Neural cell (in vitro differentiated cells): ENCODE results near the gene WDR37.

Source experiments
- CTCF ChIP-seq: fragments of 450-650 bp; IDR thresholded peaks from 2 replicates; pipeline ENCODE4 v1.5.1; 2014; ENCODE audit warnings: antibody characterized with exemption, mild to moderate bottlenecking, moderate library complexity; ENCODE audit not compliant: poor library complexity, severe bottlenecking
- EP300 ChIP-seq: fragments of 450-650 bp; conservative IDR thresholded peaks from 2 replicates; pipeline ENCODE4 v1.6.1; 2014; ENCODE audit warnings: antibody characterized with exemption, mild to moderate bottlenecking, moderate library complexity; ENCODE audit not compliant: poor library complexity, severe bottlenecking
- EZH2 ChIP-seq: fragments of 200-600, 300-800 bp; shearing (Covaris generic), sonication (generic); IDR thresholded peaks from 2 replicates; pipeline ENCODE4 v1.6.1; 2014; ENCODE audit warnings: antibody characterized with exemption, low read length, borderline replicate concordance, mild to moderate bottlenecking; ENCODE audit not compliant: insufficient read depth, poor library complexity, severe bottlenecking
- MXI1 ChIP-seq: fragments of 450-650 bp; conservative IDR thresholded peaks from 2 replicates; pipeline ENCODE4 v1.6.1; 2014; ENCODE audit warnings: antibody characterized with exemption, mild to moderate bottlenecking; ENCODE audit not compliant: poor library complexity, severe bottlenecking
- POLR2AphosphoS5 ChIP-seq: IDR thresholded peaks from 2 replicates; pipeline ENCODE4 v1.6.1; 2012
- RAD21 ChIP-seq: fragments of 450-650 bp; conservative IDR thresholded peaks from 2 replicates; pipeline ENCODE4 v1.6.1; 2014; ENCODE audit warnings: antibody characterized with exemption, mild to moderate bottlenecking, moderate library complexity
- REST ChIP-seq: IDR thresholded peaks from 2 replicates; pipeline ENCODE4 v1.6.1; 2012; ENCODE audit warnings: borderline replicate concordance
- SMC3 ChIP-seq: fragments of 450-650 bp; conservative IDR thresholded peaks from 2 replicates; pipeline ENCODE4 v1.6.1; 2014; ENCODE audit warnings: antibody characterized with exemption, mild to moderate bottlenecking, moderate library complexity; ENCODE audit not compliant: poor library complexity

- TF ChIP-seq CTCF (no peak), EZH2 (no peak), MXI1 (no peak), REST (no peak), POLR2AphosphoS5 (no peak), EP300 (no peak), RAD21 (no peak), SMC3 (no peak)
These were observed 6.0 kb downstream of the WDR37 start for GRCh38 chr10:1061930-1062774.
